ENCODE measurements around the gene FZR1. TPM values are rescaled to one million over a fixed set of nuclear protein-coding genes. Genes with fewer than 3 reads are reported as not detected.

The FZR1 gene
- total RNA-seq, 4 donors from 2014 or later = 18.6 to 31.8 (median 25.7) TPM

DNA sequence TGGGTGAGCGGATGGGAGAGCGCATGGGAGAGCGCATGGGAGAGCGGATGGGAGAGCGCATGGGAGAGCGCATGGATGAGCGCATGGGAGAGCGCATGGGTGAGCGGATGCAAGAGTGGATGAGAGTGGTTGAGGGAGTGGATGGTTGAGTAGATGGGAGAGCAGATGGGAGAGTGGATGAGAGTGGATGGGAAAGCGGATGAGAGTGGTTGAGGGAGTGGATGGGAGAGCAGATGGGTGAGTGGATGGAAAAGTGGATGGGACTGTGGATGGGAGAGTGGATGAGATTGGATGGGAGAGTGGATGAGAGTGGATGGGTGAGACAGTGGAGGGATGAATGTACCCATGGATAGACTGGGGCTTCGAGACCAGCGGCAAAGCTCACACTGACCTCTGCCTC, 24.3 kb downstream of the FZR1 start:
- no peak for DNase-seq (ENCODE audit: low spot score in 2 of 2)
- WGBS, 2 donors = 93 to 96% methylated on average over 12 of the region's 12 CpGs

DNA sequence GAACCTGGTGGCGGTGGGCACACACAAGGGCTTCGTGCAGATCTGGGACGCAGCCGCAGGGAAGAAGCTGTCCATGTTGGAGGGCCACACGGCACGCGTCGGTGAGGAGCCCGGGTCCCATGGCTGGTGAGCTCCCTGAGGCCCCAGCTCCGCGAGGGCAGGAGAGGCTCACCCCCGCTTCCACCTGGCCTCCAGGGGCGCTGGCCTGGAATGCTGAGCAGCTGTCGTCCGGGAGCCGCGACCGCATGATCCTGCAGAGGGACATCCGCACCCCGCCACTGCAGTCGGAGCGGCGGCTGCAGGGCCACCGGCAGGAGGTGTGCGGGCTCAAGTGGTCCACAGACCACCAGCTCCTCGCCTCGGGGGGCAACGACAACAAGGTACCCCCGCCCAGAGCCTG, 25.6 kb downstream of the FZR1 start:
- TF ChIP-seq POLR2A (IDR thresholded peaks at IDR 0.05) (no peak), EP300 (IDR thresholded peaks at IDR 0.05) (no peak)
- TF ChIP-seq, protein P1, sequence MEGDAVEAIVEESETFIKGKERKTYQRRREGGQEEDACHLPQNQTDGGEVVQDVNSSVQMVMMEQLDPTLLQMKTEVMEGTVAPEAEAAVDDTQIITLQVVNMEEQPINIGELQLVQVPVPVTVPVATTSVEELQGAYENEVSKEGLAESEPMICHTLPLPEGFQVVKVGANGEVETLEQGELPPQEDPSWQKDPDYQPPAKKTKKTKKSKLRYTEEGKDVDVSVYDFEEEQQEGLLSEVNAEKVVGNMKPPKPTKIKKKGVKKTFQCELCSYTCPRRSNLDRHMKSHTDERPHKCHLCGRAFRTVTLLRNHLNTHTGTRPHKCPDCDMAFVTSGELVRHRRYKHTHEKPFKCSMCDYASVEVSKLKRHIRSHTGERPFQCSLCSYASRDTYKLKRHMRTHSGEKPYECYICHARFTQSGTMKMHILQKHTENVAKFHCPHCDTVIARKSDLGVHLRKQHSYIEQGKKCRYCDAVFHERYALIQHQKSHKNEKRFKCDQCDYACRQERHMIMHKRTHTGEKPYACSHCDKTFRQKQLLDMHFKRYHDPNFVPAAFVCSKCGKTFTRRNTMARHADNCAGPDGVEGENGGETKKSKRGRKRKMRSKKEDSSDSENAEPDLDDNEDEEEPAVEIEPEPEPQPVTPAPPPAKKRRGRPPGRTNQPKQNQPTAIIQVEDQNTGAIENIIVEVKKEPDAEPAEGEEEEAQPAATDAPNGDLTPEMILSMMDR (IDR thresholded peaks at IDR 0.05) = no peak
- 88 to 92% methylated on average over 21 of the region's 29 CpGs for WGBS, 2 donors
- no peak for DNase-seq (ENCODE audit: low spot score in 2 of 2)
- Histone ChIP-seq H3K4me1 (peaks cover 0 to 15% (median 7%) of the 10 kb centered on the region in 4 donors), H3K27me3 (no peaks in the 10 kb centered on the region), H3K36me3 (peaks cover 15 to 76% (median 37%) of the 10 kb centered on the region in 3 donors), H3K27ac (no peak overlapping the region), H3K9me3 (no peaks in the 10 kb centered on the region), H3K4me3 (no peak overlapping the region)

More for the DNA sequence above, 24.3 kb downstream of the FZR1 start:
- peaks cover 0 to 2% (median 0%) of the 10 kb centered on the region in 4 donors for H3K4me1 ChIP-seq
- H3K4me3 ChIP-seq = no peak overlapping the region
- TF ChIP-seq, protein P1 (IDR thresholded peaks at IDR 0.05) = no peak
- TF ChIP-seq POLR2A (IDR thresholded peaks at IDR 0.05) = no peak
- TF ChIP-seq EP300 (IDR thresholded peaks at IDR 0.05) = no peak
- H3K27me3 ChIP-seq = no peaks in the 10 kb centered on the region
- H3K36me3 ChIP-seq = peaks cover 15 to 82% (median 48%) of the 10 kb centered on the region in 3 donors
- no peaks in the 10 kb centered on the region for H3K9me3 ChIP-seq
- H3K27ac ChIP-seq = no peak overlapping the region

DNA sequence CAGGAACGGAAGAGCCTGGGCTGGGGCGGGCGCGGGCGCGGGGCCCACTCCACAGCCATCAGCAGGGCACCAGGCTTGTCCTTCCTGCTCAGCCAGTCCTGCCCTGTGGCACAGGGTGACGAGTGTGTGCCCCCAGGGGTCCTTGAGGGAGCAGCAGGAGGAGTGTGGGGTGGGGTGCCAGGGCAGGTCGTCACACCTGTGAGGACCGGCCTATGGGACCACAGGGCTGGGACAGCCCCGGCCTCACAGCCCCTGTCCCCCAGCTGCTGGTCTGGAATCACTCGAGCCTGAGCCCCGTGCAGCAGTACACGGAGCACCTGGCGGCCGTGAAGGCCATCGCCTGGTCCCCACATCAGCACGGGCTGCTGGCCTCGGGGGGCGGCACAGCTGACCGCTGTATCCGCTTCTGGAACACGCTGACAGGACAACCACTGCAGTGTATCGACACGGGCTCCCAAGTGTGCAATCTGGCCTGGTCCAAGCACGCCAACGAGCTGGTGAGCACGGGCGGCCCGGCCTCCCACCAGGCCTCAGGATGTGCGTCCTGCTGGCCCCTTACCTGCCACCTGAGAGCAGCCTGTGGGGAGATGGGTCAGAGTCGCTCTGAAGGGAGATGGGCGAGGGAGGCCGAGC, 26.2 kb downstream of the FZR1 start:
- no peaks in the 10 kb centered on the region for H3K9me3 ChIP-seq
- TF ChIP-seq POLR2A (IDR thresholded peaks at IDR 0.05) = no peak
- TF ChIP-seq, protein P1 (IDR thresholded peaks at IDR 0.05) = no peak
- peaks cover 0 to 20% (median 12%) of the 10 kb centered on the region in 4 donors for H3K4me1 ChIP-seq
- no peaks in the 10 kb centered on the region for H3K27me3 ChIP-seq
- H3K27ac ChIP-seq = no peak overlapping the region
- WGBS, 2 donors = 90 to 94% methylated on average over 9 to 25 of the region's 33 CpGs
- no peak for DNase-seq (ENCODE audit: low spot score in 2 of 2)
- H3K4me3 ChIP-seq = no peak overlapping the region
- H3K36me3 ChIP-seq = peaks cover 15 to 70% (median 31%) of the 10 kb centered on the region in 3 donors

DNA sequence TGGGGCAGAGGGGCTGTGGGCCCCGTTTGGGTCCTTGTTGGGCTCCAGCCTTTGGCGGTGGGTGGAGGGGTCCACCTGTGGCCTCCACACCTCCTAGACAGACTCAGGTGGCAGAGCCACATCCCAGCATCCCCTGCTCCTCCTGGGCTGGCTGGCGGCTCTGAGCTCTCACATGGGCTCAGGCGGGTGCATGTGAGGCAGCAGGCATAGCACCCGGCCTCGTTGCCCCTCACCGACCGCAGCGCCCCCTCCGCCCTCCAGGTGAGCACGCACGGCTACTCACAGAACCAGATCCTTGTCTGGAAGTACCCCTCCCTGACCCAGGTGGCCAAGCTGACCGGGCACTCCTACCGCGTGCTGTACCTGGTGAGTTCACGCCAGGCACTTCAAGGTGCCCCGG, 26.9 kb downstream of the FZR1 start:
- H3K27me3 ChIP-seq = no peaks in the 10 kb centered on the region
- peaks cover 12 to 66% (median 24%) of the 10 kb centered on the region in 3 donors for H3K36me3 ChIP-seq
- H3K4me3 ChIP-seq = no peak overlapping the region
- no peaks in the 10 kb centered on the region for H3K9me3 ChIP-seq
- 91 to 96% methylated on average over 6 to 14 of the region's 17 CpGs for WGBS, 2 donors
- no peak overlapping the region for H3K27ac ChIP-seq
- DNase-seq (ENCODE audit: low spot score in 2 of 2) = no peak
- H3K4me1 ChIP-seq = peaks cover 0 to 28% (median 18%) of the 10 kb centered on the region in 4 donors
- TF ChIP-seq EP300 (IDR thresholded peaks at IDR 0.05) (no peak), POLR2A (IDR thresholded peaks at IDR 0.05) (no peak)
- TF ChIP-seq, protein P1 (IDR thresholded peaks at IDR 0.05) = no peak

DNA sequence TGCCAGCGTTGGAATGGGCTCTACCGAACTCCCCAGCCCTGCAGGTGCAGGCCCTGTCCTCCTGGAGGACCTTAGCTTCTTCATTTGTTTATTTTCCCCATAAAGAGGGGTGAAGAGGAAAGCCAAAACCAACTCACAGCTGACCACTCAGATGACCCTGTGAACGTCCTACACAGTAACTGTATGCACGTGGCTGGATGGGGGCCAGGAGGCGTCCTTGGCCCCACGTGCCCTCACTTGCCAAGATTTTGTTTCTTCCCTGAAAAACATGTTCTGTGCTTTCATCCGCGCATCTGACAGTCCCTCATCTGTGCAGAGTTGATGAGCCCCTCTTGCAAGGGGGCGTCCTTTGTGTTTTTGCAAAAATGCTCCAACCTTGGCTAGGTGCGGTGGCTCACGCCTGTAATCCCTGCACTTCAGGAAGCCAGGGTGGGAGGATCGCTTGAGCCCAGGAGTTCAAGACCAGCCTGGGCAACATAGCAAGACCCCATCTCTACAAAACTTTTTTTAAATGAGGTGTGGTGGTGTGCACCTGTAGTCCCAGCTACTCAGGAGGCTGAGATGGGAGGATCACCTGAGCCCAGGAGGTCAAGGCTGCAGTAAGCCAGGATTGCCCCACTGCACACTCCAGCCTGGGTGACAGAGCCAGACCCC, 27.6 kb downstream of the FZR1 start:
- H3K36me3 ChIP-seq = peaks cover 12 to 69% (median 24%) of the 10 kb centered on the region in 3 donors
- no peaks in the 10 kb centered on the region for H3K9me3 ChIP-seq
- no peak for DNase-seq (ENCODE audit: low spot score in 2 of 2)
- no peaks in the 10 kb centered on the region for H3K27me3 ChIP-seq
- TF ChIP-seq, protein P1 (IDR thresholded peaks at IDR 0.05) = no peak
- TF ChIP-seq EP300 (IDR thresholded peaks at IDR 0.05) = no peak
- TF ChIP-seq POLR2A (IDR thresholded peaks at IDR 0.05) = no peak
- 63 to 79% methylated on average over 12 of the region's 12 CpGs for WGBS, 2 donors
- H3K4me3 ChIP-seq = no peak overlapping the region
- no peak overlapping the region for H3K27ac ChIP-seq
- H3K4me1 ChIP-seq = peaks cover 0 to 34% (median 22%) of the 10 kb centered on the region in 4 donors
